Measurements from ENCODE around the gene RELCH.

Gene RELCH

DNA sequence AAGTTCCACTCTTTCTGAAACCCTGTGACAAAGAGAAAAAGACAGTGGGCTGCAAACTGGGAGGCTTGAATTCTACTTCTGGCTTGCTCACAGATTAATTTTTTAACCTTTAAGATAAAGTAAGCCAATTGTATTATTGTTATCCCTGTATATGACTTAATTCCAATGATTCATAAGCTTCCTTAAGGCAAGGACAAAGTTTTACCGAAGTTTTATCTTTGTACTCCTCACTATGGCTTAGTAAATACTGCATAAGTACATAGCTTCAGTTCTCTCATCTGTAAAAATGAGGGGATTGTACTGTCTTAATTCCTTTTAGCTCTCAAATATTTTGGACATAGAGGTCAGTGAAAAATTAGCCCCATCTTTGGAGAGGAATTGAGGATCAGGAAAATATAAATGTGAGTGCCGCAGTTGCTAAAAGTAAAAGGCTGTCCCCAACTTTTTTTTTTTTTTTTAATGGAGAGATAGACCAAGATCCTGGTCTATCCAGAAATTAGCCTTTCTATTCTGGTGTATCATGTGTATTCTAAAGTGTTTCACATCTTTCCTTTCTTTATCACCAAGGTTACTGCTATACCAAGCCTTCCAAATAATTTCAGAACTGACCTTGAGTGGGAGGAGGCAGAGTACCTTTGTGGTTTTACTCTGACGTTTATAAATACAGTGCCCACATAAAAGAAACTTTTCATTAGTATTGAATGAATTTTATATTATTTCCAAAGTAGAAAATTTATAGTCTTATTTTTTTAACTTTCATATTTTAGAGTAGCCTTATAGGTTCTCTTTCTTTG, 13.3 kb downstream of the RELCH start:
- TF ChIP-seq, protein P1, sequence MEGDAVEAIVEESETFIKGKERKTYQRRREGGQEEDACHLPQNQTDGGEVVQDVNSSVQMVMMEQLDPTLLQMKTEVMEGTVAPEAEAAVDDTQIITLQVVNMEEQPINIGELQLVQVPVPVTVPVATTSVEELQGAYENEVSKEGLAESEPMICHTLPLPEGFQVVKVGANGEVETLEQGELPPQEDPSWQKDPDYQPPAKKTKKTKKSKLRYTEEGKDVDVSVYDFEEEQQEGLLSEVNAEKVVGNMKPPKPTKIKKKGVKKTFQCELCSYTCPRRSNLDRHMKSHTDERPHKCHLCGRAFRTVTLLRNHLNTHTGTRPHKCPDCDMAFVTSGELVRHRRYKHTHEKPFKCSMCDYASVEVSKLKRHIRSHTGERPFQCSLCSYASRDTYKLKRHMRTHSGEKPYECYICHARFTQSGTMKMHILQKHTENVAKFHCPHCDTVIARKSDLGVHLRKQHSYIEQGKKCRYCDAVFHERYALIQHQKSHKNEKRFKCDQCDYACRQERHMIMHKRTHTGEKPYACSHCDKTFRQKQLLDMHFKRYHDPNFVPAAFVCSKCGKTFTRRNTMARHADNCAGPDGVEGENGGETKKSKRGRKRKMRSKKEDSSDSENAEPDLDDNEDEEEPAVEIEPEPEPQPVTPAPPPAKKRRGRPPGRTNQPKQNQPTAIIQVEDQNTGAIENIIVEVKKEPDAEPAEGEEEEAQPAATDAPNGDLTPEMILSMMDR (IDR thresholded peaks at IDR 0.05; ENCODE audit: low read depth, low read length, missing control alignments) = no peak
- in situ Hi-C loops (cut with HindIII; ENCODE audit: low sequenced_read_pairs) = no loop called here
- DNase-seq (ENCODE audit: low read depth) = no peak
- no peak overlapping the region for H3K4me3 ChIP-seq (ENCODE audit: low read depth, low read length)

DNA sequence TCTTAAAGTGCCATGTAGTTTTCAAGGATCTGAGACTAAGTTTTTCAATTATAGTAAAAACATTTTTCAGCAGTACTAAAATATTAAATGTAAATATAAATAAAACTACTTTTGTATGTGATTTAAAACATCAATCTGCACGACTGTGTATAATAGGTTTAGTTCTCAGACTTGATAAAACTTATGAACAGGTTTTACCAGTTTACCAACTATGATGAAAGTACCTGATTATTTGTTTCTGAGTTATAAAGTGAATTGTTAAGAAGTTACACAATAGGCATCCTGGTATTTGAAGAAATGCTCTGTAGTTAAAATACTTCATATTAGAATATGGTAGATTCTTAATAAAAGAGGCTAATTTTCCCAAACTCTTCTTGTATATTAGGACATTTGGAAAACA, 14.8 kb downstream of the RELCH start:
- TF ChIP-seq, protein P1 (IDR thresholded peaks at IDR 0.05; ENCODE audit: low read depth, low read length, missing control alignments) = no peak
- DNase-seq (ENCODE audit: low read depth) = no peak
- in situ Hi-C loops (cut with HindIII; ENCODE audit: low sequenced_read_pairs) = no loop called here
- H3K4me3 ChIP-seq (ENCODE audit: low read depth, low read length) = no peak overlapping the region

DNA sequence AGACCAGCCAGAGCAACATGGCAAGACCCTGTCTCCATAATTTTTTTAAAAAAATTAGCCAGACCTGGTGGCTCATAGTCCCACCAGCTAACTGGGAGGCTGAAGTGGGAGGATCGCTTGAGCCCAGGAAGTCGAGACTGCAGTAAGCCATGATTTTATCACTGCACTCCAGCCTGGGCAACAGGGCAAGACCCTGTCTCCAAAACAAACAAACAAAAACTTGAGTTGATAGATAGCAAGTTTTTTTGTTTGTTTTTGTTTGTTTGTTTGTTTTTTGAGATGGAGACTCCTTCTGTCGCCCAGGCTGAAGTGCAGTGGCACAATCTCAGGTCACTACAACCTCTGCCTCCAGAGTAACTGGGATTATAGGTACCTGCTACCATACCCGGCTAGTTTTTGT, 18.8 kb downstream of the RELCH start:
- DNase-seq (ENCODE audit: low read depth) = no peak
- TF ChIP-seq, protein P1 (IDR thresholded peaks at IDR 0.05; ENCODE audit: low read depth, low read length, missing control alignments) = no peak
- H3K4me3 ChIP-seq (ENCODE audit: low read depth, low read length) = no peak overlapping the region
- in situ Hi-C loops (cut with HindIII; ENCODE audit: low sequenced_read_pairs) = no loop called here

DNA sequence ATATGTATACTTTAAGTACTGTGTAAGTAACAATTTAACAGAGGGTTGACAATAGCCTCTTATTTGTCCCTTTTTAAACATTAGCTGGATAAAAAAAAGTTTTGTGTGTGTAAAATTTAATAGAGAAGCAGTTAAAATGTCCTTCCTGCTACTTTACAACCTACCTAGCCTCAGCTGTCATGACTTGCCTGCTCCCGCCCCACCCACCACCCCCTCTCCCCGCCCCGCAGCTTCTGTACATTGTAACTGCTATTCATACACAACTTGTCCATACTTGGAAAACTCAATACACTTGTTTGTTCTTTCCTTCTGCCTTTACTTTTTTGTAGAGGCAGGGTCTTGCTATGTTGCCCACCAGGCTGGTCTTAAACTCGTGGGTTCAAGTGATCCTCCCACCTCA, 19.5 kb downstream of the RELCH start:
- DNase-seq (ENCODE audit: low read depth) = no peak
- H3K4me3 ChIP-seq (ENCODE audit: low read depth, low read length) = no peak overlapping the region
- in situ Hi-C loops (cut with HindIII; ENCODE audit: low sequenced_read_pairs) = no loop called here
- TF ChIP-seq, protein P1 (IDR thresholded peaks at IDR 0.05; ENCODE audit: low read depth, low read length, missing control alignments) = no peak

DNA sequence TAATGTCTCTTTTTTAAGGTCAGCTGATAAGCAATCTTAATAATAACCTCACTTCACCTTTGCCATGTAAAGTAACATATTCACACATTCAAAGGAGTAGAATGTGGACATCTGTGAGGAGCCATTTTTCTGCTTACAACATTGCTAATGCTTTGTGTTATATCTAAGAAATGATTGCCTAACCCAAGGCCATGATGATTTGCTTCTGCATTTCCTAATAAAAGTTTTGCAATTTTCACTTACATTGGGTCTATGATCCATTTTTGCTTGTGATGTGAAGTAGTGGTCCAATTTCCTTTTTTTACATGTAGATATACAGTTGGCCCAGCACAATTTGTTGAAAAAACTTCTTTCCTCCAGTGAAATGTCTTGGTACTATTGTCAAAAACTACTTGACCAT, 22.0 kb downstream of the RELCH start:
- H3K4me3 ChIP-seq (ENCODE audit: low read depth, low read length) = no peak overlapping the region
- in situ Hi-C loops (cut with HindIII; ENCODE audit: low sequenced_read_pairs) = no loop called here
- DNase-seq (ENCODE audit: low read depth) = no peak
- TF ChIP-seq, protein P1 (IDR thresholded peaks at IDR 0.05; ENCODE audit: low read depth, low read length, missing control alignments) = no peak

DNA sequence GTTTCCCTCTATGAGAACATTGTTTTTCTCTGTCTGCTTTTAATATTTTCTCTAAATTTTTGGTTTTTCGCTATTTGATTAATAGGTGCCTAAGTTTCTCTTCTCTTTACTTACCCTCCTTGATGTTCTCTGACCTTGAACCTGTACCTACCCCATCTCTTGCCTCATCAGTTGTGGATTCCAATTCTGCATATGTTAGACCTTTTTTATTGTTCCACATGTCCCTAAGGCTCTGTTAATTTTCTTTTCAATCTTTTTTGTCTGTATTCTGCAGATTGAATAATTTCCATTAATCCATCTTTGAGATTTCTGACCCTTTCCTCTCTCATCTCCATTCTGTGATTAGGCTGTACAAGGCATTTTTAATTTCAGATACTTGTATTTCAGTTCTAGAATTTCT, 23.1 kb downstream of the RELCH start:
- DNase-seq (ENCODE audit: low read depth) = no peak
- TF ChIP-seq, protein P1 (IDR thresholded peaks at IDR 0.05; ENCODE audit: low read depth, low read length, missing control alignments) = no peak
- in situ Hi-C loops (cut with HindIII; ENCODE audit: low sequenced_read_pairs) = no loop called here
- H3K4me3 ChIP-seq (ENCODE audit: low read depth, low read length) = no peak overlapping the region
